Measurements from ENCODE around the gene HDAC4.

HDAC4 gene

DNA sequence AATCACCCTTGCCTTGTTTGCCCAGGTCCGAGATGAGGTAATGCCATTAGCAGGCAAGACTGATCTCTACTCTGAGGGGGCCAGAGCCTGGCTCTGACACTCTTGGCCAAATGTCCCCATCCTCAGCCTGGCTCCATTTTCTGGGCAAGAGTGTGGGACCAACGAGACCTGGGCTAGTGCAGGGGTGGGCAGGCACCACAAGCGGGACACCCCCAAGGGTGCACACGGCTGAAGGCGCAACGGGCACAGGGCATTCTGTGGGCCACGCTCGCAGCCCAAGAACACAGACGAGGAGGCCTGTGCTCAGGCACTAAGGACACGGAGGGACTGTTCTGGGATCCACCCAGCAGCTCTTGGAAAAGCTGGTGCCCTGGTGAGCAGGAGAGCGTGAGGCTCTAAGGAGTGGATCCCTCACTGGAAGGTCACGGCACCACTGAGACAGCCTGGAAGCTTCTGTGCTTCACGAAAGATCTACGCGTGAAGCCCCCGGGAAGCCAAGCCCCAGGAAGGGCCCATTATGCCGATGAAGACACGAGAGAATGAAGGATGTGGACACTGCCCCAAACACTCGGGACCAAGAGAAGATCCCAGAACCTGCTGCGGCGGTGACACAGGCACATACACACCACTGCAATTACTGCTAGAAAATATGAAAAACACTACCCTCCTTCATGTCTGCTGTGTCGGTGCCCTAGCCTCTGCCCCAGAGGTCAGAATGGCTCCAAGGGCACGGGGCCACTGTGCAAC, 138.2 kb downstream of the HDAC4 start:
- DNase-seq, result no peak

DNA sequence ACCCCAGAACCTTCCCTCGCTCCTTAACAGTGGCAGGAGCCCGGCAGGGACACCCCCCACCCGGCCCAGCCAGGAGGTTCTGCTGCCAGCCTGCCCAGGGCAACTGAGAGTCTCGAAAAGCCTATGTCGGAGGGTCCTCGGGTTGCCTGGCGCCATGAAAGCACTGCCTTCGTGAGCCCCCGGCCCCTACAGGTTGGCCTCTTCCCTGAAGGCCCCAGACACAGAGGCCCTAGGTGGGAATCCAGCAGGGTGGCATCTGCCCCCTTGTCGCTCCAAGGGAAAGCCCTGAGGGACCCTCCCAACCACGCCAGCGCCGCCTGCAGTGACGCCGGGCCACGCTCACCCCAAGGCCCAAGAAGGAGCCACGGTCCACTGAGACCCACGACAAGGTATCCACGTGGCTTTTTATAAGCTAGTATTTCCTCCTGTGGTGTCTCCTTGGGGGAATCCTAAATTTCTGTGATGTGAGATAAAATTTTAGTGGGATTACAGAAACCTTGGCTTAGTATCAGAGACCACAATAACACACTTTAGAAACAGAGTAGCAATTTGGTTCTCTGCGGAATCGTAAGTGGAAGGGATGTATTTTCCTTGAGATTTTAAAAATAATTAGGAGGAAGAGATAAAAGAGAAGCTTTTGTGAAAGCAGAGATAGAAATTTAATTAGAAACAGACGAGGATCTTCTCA, 138.9 kb downstream of the HDAC4 start:
- no peak for DNase-seq

DNA sequence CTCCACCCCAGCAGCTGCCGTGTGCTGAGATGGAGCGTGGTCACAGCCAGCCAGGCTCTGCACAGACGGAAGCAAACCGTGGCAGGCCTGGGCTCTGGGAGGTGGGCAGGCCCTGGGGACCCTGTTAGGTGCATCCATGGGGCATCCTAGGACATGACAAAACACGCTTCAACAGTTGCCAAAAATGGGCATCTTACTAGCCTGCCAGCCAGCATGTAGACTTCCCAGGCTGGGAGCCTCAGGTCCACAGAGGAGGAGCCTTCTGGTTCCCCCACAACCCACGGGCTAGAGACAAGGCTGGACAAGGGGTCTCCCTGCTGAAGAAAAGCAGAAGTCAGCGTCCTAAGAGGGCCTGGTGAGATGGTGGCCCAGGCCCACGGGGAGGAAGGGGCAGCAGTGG, 139.5 kb downstream of the HDAC4 start:
- no peak for DNase-seq

DNA sequence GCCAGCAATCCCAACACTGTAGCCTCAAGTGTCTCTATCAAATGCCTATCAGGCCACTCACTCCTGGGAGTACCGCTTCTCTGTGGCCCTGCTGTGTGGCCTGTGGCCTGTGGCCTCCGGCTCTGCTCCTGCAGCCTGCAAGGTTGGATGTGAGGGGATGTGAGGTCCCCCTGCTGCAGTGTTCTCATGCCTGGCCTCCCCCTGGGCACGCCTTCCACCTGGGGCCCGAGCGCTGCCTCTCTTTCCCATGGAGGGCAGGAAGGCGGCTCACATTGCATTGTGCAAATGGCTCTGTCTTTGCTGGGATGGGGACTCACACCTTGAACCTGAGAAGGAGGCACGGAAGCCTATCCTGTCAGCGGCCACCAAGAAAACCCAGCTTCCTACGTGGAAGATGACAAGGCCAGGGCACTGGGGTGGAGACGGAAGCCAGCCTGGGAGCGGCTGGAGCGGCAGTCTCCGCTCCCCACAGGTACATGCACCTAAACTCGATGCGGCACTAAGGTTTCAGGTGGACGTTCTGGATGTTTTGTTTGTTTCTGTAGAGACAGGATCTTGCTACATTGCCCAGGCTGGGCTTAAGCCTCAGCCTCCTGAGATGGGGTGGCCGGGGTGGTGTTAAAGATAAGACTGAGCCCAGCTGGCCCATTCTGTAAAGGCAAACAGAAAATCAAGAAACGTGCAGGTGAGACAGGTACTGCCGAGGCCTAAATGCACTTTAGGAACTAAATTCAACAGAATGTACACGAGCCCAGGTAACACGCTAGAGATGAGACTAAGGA, 140.1 kb downstream of the HDAC4 start:
- DNase-seq, result no peak

DNA sequence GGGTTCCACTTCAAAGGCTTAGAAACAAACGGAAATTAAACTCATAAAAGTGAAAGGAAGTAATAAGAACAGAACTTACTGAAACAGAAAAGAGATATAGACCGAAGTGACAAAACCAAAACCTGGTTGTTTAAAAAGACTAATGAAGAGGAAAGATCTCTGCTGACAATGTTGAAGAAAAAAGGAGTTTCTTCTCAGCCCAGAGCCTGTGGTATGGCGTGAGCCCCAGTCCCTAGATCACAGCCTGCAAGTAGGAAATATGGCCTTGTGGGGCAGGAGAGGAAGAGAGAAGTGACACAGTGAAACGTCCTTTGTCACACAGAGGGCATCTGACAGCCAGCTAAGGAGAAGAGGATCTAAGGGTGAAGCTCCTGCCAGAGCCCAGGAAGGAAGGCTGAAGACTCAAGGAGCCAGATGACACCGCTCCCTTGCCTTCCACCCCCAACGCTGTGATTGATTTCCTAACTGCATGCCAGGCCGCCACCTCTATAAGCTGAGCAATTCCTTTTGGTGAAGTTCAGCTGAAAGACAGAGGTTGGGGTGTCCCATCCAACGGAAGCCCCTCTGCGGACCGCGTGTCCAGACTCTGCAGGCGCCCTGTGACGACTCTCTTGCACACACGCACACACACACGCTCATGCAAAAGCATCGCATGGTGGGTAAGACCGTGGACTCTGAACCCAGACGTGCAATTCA, 141.1 kb downstream of the HDAC4 start:
- DNase-seq, result no peak

DNA sequence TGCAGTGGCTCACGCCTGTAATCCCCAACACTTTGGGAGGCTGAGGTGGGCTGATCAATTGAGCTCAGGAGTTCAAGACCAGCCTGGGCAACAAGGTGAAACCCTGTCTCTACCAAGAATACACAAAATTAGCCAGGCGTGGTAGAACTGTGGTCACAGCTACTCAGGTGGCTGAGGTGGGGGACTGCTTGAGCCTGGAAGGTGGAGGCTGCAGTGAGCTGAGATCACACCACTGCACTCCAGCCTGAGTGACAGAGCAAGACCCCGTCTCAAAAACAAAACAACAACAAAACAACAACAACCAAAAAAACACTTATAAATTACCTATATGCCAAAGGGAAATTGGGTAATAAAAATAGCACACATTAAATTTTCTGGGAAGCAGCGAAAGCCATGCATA, 141.6 kb downstream of the HDAC4 start:
- no peak for DNase-seq

DNA sequence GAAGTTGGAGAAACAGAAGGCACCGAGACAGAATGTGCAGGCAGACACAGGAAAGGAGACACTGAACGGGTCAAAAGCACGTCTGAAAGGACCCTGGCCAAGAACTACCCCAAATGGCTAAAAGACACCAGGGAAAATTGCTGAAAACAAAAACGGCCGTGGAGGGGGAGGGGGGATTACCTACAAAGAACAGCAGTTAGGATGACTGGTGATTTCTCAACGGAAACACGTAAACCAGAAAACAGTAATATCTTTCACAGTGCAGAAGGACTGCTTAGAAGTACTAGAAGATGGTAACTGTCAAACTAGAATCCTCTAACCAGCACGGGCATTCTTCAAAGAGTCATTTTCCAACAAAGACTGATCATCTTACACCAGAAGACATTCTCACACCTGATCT, 142.6 kb downstream of the HDAC4 start:
- no peak for DNase-seq

DNA sequence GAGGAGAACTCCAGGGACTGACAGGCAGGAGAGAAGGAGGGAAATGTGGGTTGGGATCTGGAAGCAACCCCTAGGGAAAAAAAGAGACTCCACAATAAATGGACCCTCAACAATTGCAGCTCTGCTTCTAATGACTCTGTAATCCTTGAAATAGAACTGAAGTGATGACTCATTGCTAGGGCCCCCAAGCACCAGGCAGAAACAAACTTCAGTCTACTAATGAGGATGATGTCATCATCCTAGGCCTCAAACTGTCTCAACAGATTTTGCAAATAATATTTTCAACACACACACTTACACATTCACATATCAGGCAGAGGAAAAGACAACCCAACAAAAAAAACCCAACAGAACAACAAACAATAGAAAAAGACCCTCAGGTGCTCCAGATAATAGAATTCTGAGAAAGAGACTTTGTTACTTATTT, 143.3 kb downstream of the HDAC4 start:
- peak in 1 of 2 experiments; percentile 10 for DNase-seq

DNA sequence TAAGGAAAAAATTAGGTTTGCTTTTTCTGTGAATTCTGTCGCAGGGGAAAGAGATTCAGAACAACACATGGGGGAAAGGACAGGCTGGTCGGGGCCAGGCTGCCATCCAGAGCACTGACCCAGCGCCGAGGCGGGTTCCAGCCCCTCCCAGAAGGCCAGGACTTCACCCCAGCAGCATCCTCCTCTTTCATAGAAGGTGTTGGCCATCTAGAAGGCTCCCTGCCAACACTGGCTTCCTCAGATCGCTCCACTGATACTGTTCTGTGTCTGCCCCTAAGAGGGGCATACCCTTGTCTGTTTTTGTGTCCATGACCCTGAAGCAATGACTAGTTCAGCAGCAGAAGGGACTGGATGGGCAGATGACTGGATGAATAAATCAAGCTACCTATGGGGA, 144.5 kb downstream of the HDAC4 start:
- DNase-seq, result no peak

DNA sequence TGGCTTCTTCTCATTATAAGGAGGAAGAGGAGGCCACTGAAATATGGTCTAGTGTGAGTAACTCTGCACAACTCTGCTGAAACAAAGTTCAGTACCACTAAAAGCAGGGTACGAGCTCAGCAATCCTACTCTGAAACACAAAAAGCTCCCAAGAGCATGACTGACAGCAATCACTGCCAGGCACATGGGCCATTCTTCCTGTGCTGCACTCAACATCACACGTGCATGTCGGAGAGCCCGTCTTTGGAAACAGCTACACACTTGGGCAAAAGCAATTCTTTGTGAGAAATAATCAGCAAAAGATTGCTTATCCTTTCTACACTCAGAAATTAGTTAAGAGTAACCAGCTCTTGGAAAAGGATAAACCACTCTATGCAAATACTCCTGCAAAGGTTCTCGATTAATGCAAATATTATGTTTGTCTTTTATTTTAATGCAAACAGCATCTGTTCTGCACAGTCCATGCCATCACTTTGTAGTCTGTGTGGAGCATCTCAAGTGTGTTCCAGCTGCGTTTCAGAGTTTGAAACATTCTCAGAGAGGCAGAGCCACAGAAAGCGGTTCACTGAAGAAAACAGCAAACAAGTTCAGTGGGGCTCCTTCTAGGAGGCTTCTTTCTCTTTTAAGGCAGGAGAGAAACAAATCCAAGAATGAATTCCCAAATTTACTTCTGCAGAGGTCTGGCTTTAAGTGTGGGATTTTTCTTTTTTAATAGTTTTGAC, 145.0 kb downstream of the HDAC4 start:
- DNase-seq, result no peak

DNA sequence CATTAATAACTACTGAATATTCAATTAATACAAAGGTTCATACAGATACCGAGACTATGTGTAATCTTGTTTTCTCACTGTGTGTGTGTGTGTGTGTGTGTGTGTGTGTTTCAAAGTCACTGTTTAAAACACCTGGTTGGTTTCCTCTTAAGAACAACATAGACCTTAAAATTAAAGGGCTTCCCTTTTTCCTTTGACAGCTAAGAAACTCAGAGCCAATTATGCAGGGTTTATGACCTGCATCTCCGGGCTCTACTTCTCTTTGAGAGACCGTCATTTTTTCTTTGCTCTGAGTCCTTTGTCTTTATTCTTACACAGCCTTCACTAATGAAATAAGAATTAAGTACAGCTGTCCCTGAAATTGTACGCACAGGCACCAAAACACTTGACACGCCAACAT, 145.6 kb downstream of the HDAC4 start:
- no peak for DNase-seq

DNA sequence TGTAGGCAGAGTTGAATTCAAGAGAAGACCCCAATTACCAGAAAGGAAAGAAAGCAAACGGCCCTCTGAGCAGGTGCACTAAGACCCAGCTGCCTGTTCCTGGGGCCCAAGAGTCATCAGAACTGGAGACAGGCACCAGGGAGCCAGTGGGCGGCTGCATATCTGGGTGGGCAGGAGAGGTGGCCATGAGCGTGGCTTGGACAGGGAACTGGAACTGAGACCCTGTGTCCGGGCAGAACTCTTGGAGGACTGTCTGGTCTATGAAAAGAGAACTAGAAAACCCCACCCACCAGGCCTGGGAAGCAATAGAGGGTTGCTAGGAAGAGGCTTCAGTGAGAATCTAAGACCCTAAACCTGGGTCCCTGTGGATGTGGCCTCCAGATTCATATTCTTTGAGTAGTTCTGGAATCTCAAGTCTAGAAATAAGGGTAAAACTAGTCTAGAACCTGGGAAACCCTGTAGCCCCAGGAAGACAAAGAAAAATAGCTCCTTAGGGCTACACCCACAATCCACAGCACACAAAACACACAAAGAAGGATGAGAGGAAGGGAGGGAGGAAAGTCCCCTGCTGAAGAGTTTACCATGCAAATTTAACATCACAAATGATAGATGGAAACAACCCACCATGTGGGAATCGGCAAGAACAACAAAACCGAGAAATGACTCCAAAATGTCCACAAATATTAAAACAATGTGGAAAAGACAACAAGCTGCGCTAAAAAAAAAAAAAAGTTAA, 147.0 kb downstream of the HDAC4 start:
- DNase-seq, result no peak

DNA sequence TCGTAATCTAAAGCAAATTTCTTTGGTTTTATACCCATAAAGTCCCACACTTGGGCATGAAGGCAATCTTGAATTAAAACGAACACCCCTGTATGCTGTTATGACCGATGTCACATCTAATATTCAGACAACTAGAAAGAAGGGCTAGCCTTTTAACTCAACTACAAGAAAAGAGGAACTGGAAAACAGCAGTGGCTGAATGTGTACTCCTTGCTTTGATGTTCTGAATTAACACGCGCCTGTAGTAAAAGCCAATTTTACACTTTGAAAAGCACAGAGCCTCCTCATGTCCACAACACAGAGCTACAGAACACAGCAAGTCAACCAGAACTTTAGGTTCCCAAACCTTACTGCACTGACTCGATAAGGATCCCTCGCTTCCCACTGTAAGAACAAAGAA, 147.6 kb downstream of the HDAC4 start:
- DNase-seq, result no peak

DNA sequence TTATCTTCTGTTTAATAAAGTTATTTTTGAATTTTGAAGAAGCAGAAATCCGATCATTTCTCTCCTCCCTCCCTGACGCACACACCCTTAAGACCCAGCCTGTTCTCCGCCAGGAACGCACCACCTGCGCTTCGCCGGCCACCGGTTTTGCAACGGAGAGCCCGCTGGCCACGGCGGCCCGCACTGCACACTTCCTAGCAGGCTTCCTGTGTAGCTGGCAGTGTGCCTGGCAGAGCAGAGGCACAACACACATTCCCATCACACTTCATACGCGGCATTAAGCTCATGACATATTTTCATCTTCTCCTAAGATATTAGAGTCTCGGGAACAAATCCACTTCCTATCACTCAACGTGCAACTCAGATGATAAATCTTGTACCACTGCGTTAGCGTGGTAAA, 148.0 kb downstream of the HDAC4 start:
- no peak for DNase-seq

DNA sequence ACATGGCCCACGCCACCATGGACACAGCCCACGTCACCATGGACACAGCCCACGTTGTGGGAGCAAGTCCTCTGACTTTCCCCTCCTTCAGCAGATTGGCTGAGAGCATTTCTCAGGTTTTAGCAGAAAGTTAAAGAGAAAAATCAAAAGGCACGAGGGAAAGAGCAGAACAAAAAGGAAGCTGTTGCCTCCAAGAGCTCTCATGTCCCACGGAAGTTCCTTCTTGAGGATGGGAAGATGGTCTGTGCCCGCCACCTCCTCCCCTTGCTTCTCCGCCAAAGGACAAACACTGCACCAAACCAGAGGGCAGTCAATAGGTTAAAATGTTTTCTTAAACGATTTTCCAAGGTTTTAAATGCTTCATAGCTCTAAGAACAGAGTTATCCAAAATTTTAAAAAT, 148.4 kb downstream of the HDAC4 start:
- no peak for DNase-seq

DNA sequence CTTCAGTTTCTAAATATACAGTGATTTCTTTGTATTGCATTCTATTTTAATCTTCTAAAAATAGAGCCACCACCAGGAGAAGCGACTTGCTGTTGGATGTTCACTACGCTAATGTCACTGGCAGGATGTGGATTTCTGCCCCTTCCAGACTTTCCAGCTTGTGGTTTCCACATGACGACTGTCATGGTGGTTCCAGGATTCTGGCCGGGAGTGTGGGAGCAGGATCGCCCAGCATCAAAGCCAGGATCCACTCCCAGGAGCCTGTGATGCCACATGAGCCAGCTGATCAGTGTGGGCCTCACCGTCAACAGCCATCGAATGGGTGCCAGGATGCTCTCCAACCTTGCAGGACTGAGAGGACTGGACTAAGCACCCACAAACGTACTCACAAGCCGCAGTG, 148.8 kb downstream of the HDAC4 start:
- DNase-seq, result no peak

DNA sequence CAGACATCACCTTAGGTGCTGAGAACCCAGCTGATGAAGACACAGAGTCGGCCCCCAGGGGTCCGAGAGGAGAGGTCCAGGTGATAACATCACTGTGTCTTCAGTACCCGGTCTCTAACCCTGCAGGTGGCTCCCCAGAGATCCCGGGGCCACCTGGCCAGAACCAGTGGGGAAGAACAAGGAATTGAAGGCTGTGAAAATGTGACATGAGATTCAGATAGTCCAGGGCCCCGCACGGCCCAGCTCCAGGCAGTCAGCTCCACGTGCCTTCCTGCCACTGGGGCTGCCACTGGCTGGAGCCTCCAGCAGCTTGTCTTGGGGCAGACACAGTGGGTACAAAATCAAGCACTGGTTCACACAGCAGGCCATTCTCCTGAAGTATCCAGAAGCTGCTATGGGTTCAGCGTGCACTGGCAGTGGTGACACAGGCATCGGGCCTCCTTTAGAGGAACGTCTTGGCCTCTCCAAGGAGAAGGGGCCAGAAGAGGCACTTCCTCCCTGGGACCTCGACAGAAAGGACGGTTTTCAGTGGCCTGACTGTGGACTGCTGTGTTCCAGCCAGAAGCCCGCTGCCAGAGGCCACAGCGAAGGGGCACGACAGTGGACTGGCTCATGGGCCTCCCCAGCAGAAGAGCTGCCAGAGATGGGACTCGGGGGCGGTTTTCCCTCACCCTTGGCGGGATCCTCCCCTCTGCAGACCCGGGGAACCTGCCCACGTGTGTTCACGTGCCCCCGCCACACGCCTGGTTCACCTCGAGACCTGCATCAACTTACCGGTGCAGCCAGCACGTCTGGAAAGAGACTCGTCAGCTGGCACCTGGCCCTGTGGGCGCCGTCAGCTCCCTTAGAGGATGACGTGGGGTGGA, 150.4 kb downstream of the HDAC4 start:
- no peak for DNase-seq

DNA sequence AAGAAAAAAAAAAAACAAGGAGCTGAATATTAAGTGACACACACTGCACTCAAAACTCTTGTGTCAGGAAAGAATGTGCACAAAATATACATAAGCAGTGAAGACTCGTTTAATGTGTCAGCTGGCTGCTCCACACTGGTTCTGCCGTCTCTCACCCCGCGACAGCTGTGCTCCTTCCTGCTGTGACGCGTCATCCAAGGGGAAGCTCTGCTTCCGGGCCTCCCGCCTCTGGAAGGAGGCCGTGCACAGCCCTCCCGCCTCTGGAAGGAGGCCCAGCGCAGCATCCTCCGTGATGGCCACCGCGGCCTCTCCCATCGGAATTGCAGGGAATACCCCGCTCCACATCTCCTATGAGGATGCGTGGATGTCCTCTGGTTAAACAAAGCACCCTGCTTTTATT, 151.0 kb downstream of the HDAC4 start:
- DNase-seq, result no peak

DNA sequence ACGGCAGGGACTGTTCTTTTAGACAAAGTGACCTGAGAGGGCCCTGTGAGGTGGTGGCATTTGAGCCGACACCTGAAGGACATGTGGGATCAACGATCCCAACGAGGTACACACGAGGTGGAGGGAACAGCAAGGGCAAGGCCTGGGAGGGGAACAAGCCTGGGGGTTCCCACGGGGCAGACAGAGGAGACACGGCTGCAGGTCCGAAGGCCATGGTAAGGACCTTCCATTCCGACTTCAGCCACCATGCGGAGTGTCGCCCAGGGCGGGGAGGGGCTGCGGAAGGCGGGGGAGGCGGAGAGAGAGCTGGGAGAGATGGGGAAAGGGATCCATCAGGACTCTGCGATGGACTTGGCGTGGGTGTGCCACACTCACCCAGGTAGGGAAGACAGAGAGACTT, 151.8 kb downstream of the HDAC4 start:
- DNase-seq, result no peak

DNA sequence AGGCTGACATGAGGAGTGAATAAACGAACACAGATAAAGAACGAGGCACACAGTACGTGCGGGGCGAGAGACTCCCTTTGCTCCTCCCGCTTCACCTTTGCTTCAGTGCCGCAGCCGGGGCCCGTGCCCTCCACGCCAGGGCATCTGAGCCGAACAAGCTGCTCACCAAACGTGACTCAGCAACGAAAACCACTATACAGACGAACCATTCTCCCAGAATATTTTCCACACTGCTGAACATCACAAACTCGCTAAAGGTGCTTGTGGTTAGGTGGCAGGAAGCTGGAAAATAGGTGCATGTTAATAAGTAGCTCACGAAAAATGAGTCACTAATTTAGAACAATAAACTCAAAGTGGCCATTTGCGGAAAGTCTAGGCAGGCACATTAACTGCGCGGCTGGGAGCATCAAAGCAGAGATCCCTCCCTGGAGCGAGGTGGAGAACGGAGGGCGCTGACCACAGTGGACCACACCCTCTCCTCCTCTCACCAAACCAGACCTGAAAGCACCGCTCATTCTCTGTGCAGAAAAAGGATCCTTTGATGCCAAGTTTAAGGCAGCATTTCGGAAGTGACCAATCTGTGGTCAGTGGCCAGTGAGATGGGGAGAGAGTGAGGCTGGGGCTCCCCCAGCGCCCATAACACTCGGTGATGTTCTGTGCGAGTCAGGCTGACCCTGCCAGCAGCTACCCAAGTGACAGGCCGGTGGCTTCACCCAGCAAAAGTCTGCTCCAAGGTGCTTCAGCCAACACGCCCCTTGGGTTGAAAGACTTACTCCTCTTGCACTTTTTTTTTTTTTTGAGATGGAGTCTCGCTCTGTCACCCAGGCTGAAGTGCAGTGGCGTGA, 153.2 kb downstream of the HDAC4 start:
- no peak for DNase-seq
